Measurements from ENCODE around the gene EBI3.
"Not testable (repeated sequence)": the region's sequence is repeated elsewhere in the genome, so short reads cannot be mapped to it uniquely, and the experiment has no call there.

Gene EBI3

DNA sequence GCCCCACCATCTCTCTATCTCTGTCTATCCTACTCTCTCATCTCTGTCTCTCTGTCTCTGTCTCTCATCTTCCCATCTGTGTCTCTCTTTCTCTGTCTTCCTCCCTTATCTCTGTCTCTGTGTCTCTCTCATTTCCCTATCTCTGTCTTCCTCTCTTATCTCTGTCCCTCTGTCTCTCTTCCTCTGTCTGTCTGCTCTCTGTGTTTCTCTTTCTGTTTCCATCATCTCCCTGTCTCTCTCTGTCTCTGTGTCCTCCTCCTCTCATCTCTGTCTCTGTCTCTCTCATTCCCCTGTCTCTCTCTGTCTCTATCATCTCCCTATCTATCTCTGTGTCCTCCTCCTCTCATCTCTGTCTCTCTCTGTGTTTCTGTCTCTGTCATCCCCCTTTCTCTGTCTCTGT, 1.6 kb upstream of the EBI3 start:
- TF ChIP-seq, protein P1, sequence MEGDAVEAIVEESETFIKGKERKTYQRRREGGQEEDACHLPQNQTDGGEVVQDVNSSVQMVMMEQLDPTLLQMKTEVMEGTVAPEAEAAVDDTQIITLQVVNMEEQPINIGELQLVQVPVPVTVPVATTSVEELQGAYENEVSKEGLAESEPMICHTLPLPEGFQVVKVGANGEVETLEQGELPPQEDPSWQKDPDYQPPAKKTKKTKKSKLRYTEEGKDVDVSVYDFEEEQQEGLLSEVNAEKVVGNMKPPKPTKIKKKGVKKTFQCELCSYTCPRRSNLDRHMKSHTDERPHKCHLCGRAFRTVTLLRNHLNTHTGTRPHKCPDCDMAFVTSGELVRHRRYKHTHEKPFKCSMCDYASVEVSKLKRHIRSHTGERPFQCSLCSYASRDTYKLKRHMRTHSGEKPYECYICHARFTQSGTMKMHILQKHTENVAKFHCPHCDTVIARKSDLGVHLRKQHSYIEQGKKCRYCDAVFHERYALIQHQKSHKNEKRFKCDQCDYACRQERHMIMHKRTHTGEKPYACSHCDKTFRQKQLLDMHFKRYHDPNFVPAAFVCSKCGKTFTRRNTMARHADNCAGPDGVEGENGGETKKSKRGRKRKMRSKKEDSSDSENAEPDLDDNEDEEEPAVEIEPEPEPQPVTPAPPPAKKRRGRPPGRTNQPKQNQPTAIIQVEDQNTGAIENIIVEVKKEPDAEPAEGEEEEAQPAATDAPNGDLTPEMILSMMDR (IDR thresholded peaks at IDR 0.05; ENCODE audit: extremely low read depth, insufficient read depth, missing control alignments) = no peak
- DNase-seq (ENCODE audit: low spot score) = no peak
- in situ Hi-C loops (cut with MboI; ENCODE audit: low pct_unique_long_range_greater_than_20kb, low sequenced_read_pairs, unreplicated experiment) = no loop called here

DNA sequence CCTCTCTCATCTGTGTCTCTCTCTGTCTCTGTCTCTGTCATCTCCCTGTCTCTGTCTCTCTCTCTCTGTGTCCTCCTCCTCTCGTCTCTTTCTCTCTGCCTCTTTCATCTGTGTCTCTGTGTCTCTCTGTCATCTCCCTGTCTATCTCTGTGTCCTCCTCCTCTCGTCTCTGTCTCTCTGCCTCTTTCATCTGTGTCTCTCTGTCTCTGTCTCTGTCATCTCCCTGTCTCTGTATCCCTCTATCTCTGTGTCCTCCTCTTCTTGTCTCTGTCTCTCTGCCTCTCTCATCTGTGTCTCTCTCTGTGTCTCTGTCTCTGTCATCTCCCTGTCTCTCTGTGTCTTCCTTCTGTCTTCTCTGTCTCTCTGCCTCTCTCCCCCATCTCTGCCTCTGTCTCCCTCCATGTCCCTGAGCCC, 551 bp upstream of the EBI3 start:
- TF ChIP-seq, protein P1 (IDR thresholded peaks at IDR 0.05; ENCODE audit: extremely low read depth, insufficient read depth, missing control alignments) = no peak
- in situ Hi-C loops (cut with MboI; ENCODE audit: low pct_unique_long_range_greater_than_20kb, low sequenced_read_pairs, unreplicated experiment) = no loop called here
- no peak for DNase-seq (ENCODE audit: low spot score)

DNA sequence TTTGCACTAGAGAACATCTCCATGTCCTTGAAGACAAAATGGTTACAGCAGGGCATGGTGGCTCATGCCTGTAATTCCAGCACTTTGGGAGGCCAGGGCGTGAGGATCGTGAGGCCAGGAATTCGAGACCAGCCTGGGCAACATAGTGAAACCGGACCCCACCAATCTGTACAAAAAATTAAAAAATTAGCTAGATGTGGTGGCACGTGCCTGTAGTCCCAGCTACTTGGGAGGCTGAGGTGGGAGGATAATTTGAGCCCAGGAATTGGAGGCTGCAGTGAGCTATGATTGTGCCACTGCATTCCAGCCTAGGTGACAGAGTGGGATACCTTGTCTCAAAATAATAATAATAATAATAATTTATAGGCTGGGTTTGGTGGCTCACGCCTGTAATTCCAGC, 914 bp downstream of the EBI3 start:
- in situ Hi-C loops (cut with MboI; ENCODE audit: low pct_unique_long_range_greater_than_20kb, low sequenced_read_pairs, unreplicated experiment); DNase-seq (ENCODE audit: low spot score): not testable (repeated sequence)

GRCh38 chr19:4231521-4231920, 2.2 kb downstream of the EBI3 start:
- DNase-seq (ENCODE audit: low spot score); in situ Hi-C loops (cut with MboI; ENCODE audit: low pct_unique_long_range_greater_than_20kb, low sequenced_read_pairs, unreplicated experiment): not testable (repeated sequence)

DNA sequence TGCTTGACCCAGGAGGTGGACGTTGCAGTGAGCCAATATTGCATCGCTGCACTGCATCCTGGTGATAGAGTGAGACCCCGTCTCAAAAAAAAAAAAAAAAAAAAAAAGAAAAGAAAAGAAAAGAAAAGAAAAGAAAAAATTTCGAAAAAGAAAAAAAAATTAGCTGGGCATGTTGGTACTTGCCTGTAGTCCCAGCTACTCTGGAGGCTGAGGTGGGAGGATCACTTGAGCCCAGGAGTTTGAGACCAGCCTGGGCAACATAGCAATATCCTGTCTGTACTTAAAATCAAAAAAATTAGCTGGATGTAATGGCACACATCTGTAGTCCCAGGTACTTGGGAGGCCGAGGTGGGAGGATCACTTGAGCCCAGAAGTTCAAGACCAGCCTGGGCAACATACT, 2.8 kb downstream of the EBI3 start:
- in situ Hi-C loops (cut with MboI; ENCODE audit: low pct_unique_long_range_greater_than_20kb, low sequenced_read_pairs, unreplicated experiment); DNase-seq (ENCODE audit: low spot score): not testable (repeated sequence)

GRCh38 chr19:4232614-4233281, 3.4 kb downstream of the EBI3 start:
- TF ChIP-seq, protein P1 (IDR thresholded peaks at IDR 0.05; ENCODE audit: extremely low read depth, insufficient read depth, missing control alignments) = no peak
- DNase-seq (ENCODE audit: low spot score) = no peak
- in situ Hi-C loops (cut with MboI; ENCODE audit: low pct_unique_long_range_greater_than_20kb, low sequenced_read_pairs, unreplicated experiment) = no loop called here

DNA sequence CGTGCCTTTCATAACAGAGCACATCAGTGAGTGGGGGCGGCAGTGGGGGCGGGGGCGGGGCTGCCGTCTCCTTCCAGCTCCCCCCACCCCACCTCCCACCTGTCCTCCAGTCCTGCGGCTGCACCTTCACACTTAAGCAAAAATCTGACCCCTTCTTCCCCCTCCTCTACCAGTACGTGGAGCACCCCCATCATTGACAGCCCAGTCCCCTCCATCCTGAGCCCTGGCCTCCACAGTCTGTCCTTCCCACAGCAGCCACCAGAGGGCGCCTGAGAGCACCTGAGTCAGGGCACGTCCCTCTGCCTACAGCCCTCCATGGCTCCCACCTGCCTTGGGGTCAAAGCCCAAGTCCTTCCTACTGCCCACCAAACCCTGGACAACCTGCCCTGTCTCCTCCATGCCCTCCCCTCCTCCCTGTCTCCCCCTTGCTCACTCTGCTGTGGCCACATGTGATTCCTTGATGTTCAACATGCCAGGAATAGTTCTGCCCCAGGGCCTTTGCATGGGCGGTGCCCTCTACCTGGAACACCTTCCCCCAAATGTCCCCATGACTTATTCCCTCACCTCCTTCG, 4.0 kb downstream of the EBI3 start:
- DNase-seq (ENCODE audit: low spot score) = peak; percentile 55
- TF ChIP-seq, protein P1 (IDR thresholded peaks at IDR 0.05; ENCODE audit: extremely low read depth, insufficient read depth, missing control alignments) = peak; percentile 88
- in situ Hi-C loops (cut with MboI; ENCODE audit: low pct_unique_long_range_greater_than_20kb, low sequenced_read_pairs, unreplicated experiment) = no loop called here

DNA sequence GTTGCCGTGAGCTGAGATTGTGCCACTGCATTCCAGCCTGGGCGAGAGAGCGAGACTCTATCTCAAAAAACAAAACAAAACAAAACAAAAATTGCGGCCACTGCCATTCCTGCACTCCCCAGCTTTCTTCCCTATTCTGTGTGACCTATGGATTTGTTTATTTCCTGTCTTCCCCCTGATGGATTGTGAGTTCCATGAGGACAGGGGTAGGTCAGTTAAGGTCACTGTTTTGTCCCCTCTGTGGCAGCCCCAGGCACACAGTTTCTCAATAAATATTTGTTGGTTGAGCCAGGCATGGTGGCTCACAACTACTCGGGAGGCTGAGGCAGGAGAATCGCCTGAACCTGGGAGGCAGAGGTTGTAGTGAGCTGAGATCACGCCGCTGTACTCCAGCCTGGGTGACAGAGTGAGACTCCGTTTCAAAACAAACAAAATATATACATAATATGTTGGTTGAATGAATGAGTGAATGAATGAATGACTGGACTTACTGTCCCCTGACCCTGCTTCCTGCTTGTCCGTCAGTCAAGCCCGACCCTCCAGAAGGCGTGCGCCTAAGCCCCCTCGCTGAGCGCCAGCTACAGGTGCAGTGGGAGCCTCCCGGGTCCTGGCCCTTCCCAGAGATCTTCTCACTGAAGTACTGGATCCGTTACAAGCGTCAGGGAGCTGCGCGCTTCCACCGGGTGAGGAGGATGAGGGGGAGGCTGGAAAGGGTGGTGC, 5.0 kb downstream of the EBI3 start:
- DNase-seq (ENCODE audit: low spot score) = no peak
- in situ Hi-C loops (cut with MboI; ENCODE audit: low pct_unique_long_range_greater_than_20kb, low sequenced_read_pairs, unreplicated experiment) = no loop called here

More for the DNA sequence above, 5.0 kb downstream of the EBI3 start:
- TF ChIP-seq, protein P1 (IDR thresholded peaks at IDR 0.05; ENCODE audit: extremely low read depth, insufficient read depth, missing control alignments) = no peak

Measured in GM13977 (cell line).